Suprapubic skin (tissue), 4 donors: ENCODE data around the gene UBE2D1. TPM values are rescaled to one million over a fixed set of nuclear protein-coding genes. Genes with fewer than 3 reads are reported as not detected.

Source experiments
- DNase-seq, 2 donors: peaks; one replicate each; pipeline ENCODE4 v3.0.0-alpha.2; 2019; ENCODE audit warnings: low spot score in 2 of 2
- H3K27ac ChIP-seq: fragments of 200-600 bp; sonication (generic); one replicate; pipeline ENCODE4 v1.5.1; 2019
- H3K27me3 ChIP-seq: fragments of 200-600 bp; sonication (generic); one replicate; pipeline ENCODE4 v1.5.1; 2019
- H3K36me3 ChIP-seq: fragments of 200-600 bp; sonication (generic); one replicate; pipeline ENCODE4 v1.5.1; 2019
- H3K4me1 ChIP-seq: fragments of 200-600 bp; sonication (generic); one replicate; pipeline ENCODE4 v1.5.1; 2019
- H3K4me3 ChIP-seq: fragments of 200-600 bp; sonication (generic); one replicate; pipeline ENCODE4 v1.5.1; 2019; ENCODE audit warnings: mild to moderate bottlenecking
- H3K9me3 ChIP-seq: fragments of 200-600 bp; sonication (generic); one replicate; pipeline ENCODE4 v1.5.1; 2019
- EP300 ChIP-seq: sonication (generic); formaldehyde crosslinking; IDR thresholded peaks from one replicate; pipeline ENCODE4 v1.6.1; 2017; ENCODE audit warnings: antibody characterized with exemption
- POLR2A ChIP-seq, 2 donors: fragments of 450-650 bp; IDR thresholded peaks; one replicate each; pipeline ENCODE4 v1.6.1; 2017; ENCODE audit warnings: antibody characterized with exemption in 2 of 2, mild to moderate bottlenecking in 2 of 2, moderate library complexity in 2 of 2
- POLR2AphosphoS5 ChIP-seq, 3 donors: sonication (generic); formaldehyde crosslinking; IDR thresholded peaks; one replicate each; pipeline ENCODE4 v1.6.1; 2017; ENCODE audit warnings: antibody characterized with exemption in 3 of 3
- WGBS: methylation state at CpG from one replicate; pipeline ENCODE4 v1.1.5; 2018; 5-methylcytosine and 5-hydroxymethylcytosine counted together
- total RNA-seq, 4 donors: library from RNA; depleted of rRNA; stranded (reverse); fragments of >200 nt; gene quantifications; one replicate each; pipeline ENCODE4 v1.1.0, GENCODE V29; 2016
- TF ChIP-seq, protein P1 (sequence below), 2 donors: fragments of 200-600 bp in 1 of 2; fragments of 450-650 bp in 1 of 2; sonication (generic) in 1 of 2; IDR thresholded peaks; one replicate each; pipeline ENCODE4 v1.5.1; 2016 to 2019; ENCODE audit warnings: antibody characterized with exemption in 2 of 2, mild to moderate bottlenecking in 1 of 2, moderate library complexity in 1 of 2

UBE2D1 gene
- total RNA-seq, 4 donors from 2014 or later, result 8.3 to 11.5 (median 9.6) TPM

DNA sequence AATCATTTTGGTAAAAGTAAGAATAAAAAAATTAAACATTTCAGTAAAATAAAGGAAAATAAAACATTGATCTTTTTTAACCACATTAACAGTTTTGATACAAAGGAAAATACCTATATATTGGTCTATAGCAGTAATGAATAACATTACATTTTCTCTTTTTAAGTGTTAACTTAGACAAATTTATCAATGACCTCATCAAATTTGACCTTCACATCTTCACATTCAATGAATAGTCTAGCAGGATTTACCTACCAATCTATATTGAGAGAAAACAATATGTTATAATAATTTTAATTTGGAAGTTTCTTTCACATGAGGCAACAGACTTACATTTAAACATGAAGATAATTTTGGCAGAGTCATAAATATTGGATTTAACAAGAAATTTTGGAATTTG is 17.9 kb upstream of the UBE2D1 start:
- Histone ChIP-seq H3K27ac (no peak overlapping the region), H3K4me1 (no peaks in the 10 kb centered on the region), H3K9me3 (no peaks in the 10 kb centered on the region), H3K4me3 (no peak overlapping the region), H3K27me3 (no peaks in the 10 kb centered on the region), H3K36me3 (no peaks in the 10 kb centered on the region)
- DNase-seq, result no peak
- TF ChIP-seq POLR2AphosphoS5 (IDR thresholded peaks at IDR 0.05) (no peak), POLR2A (IDR thresholded peaks at IDR 0.05) (no peak), EP300 (no peak)
- TF ChIP-seq, protein P1, sequence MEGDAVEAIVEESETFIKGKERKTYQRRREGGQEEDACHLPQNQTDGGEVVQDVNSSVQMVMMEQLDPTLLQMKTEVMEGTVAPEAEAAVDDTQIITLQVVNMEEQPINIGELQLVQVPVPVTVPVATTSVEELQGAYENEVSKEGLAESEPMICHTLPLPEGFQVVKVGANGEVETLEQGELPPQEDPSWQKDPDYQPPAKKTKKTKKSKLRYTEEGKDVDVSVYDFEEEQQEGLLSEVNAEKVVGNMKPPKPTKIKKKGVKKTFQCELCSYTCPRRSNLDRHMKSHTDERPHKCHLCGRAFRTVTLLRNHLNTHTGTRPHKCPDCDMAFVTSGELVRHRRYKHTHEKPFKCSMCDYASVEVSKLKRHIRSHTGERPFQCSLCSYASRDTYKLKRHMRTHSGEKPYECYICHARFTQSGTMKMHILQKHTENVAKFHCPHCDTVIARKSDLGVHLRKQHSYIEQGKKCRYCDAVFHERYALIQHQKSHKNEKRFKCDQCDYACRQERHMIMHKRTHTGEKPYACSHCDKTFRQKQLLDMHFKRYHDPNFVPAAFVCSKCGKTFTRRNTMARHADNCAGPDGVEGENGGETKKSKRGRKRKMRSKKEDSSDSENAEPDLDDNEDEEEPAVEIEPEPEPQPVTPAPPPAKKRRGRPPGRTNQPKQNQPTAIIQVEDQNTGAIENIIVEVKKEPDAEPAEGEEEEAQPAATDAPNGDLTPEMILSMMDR (IDR thresholded peaks at IDR 0.05), result no peak

DNA sequence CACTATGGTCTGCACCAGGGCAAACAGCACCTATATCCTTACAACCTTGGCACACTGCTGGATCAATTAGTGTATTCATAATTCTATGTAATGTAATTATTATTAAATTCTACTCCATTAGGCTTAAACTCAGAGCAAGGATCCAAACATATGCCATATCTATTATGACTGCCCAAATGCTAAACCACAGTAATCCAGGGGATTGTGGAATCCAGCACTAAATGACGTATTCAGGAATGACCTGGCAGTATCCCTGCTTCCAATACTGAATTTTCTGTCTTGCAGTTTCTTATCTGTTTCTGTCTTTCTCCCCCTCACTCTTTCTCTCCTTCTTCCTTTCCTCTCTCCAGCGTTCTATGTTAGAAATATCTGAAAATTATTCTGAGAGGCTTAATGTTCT is 16.5 kb upstream of the UBE2D1 start:
- TF ChIP-seq POLR2AphosphoS5 (IDR thresholded peaks at IDR 0.05), result no peak
- no peak for TF ChIP-seq POLR2A (IDR thresholded peaks at IDR 0.05)
- TF ChIP-seq, protein P1 (IDR thresholded peaks at IDR 0.05), result no peak
- no peak for TF ChIP-seq EP300
- DNase-seq, result no peak
- WGBS, result 78% methylated on average over 2 of the region's 2 CpGs

DNA sequence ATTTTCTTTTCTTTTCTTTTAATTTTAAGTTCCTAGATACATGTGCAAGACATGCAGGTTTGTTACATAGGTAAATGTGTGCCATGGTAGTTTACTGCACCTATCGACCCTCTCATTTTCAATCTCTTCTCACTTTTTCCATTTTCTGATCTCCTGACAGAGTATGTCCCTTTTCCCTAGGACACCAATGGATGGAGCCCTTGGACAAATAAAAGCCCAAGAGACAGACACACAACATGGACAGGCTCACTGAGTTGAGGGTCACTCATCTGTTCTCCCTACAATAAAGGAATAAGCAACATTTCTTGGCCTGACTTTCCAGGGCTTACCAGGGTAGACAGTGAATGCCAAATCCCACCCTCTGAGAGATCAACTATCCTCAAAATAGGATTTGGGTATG is 15.2 kb upstream of the UBE2D1 start:
- Histone ChIP-seq H3K4me3 (no peak overlapping the region), H3K9me3 (no peaks in the 10 kb centered on the region), H3K36me3 (no peaks in the 10 kb centered on the region), H3K27ac (no peak overlapping the region), H3K4me1 (no peaks in the 10 kb centered on the region), H3K27me3 (no peaks in the 10 kb centered on the region)
- WGBS, result 92% methylated on average over 1 of the region's 1 CpG
- TF ChIP-seq, protein P1 (IDR thresholded peaks at IDR 0.05), result no peak
- TF ChIP-seq POLR2AphosphoS5 (IDR thresholded peaks at IDR 0.05), result no peak
- DNase-seq, result no peak

More for the DNA sequence above, 16.5 kb upstream of the UBE2D1 start:
- no peak overlapping the region for H3K27ac ChIP-seq
- no peaks in the 10 kb centered on the region for H3K27me3 ChIP-seq
- H3K4me1 ChIP-seq, result no peaks in the 10 kb centered on the region
- no peak overlapping the region for H3K4me3 ChIP-seq
- no peaks in the 10 kb centered on the region for H3K36me3 ChIP-seq
- no peaks in the 10 kb centered on the region for H3K9me3 ChIP-seq

DNA sequence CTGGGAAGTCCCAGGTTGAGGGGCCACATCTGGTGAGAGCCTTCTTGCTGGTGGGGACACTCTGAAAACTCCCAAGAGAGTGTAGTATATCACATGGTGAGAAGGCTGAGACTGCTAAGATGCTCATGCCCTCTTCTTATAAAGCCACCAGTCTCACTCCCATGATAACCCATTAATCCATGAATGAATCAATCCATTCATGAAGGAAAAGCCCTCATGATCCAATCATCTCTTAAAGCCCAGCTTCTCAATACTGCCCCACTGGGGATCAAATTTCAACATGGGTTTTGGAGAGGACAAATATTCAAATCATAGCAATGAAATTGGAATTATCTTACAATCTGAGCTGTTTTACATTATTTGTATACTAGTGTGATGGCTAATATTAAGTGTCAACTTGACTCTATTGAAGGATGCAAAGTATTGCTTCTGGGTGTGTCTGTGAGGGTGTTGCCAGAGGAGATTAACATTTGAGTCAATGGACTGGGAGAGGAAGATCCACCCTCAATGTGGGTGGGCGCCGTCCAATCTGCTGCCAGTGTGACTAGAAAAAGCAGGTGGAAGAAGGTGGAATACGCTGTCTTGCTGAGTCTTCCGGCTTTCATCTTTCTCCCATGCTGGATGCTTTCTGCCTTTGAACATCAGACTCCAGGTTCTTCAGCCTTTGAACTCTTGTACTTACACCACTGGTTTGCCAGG is 14.3 kb upstream of the UBE2D1 start:
- H3K4me3 ChIP-seq, result no peak overlapping the region
- TF ChIP-seq, protein P1 (IDR thresholded peaks at IDR 0.05), result no peak
- TF ChIP-seq POLR2A (IDR thresholded peaks at IDR 0.05) (no peak), EP300 (no peak), POLR2AphosphoS5 (IDR thresholded peaks at IDR 0.05) (no peak)
- DNase-seq, result no peak
- no peak overlapping the region for H3K27ac ChIP-seq
- H3K27me3 ChIP-seq, result no peaks in the 10 kb centered on the region
- no peaks in the 10 kb centered on the region for H3K4me1 ChIP-seq
- 89% methylated on average over 4 of the region's 4 CpGs for WGBS
- no peaks in the 10 kb centered on the region for H3K9me3 ChIP-seq
- H3K36me3 ChIP-seq, result no peaks in the 10 kb centered on the region

DNA sequence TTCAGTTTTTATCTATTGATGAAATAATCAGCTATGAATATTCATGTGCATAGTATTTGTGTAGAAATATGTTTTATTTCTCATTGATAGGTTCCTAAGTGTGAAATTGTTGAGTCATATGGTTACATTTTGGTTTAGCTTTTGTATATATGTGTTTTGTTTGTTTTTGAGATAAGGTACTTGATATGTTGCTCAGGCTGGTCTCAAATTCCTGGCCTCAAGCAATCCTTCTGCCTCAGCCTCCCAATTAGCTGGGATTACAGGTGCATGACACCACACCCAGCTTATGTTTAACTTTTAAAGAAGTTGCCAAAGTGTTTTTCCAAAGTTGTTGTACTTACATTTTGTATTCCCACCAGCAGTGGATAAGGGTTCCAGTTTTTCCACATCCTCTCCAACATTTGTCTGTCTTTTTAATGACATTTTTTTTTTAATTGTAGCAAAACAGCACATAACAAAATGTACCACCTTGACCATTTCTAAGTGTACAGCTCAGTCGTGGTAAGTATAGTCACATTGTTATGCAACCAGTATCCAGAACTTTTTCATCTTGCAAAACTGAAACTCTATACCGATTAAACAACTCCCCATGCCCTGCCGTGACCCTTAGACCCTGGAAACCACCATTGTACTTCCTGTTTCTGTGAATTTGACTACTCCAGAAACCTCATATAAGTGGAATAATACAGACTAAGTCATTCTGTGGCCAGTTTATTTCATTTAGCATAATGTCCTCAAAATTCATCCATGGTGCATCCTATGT is 12.6 kb upstream of the UBE2D1 start:
- no peak for DNase-seq
- no peaks in the 10 kb centered on the region for H3K9me3 ChIP-seq
- no peaks in the 10 kb centered on the region for H3K36me3 ChIP-seq
- peaks cover 4% of the 10 kb centered on the region for H3K4me1 ChIP-seq
- H3K4me3 ChIP-seq, result no peak overlapping the region
- H3K27me3 ChIP-seq, result no peaks in the 10 kb centered on the region
- H3K27ac ChIP-seq, result no peak overlapping the region
- WGBS, result 54% methylated on average over 3 of the region's 3 CpGs
- TF ChIP-seq, protein P1 (IDR thresholded peaks at IDR 0.05), result no peak
- no peak for TF ChIP-seq EP300
- no peak for TF ChIP-seq POLR2AphosphoS5 (IDR thresholded peaks at IDR 0.05)
- TF ChIP-seq POLR2A (IDR thresholded peaks at IDR 0.05), result no peak
